H1 (cell line): ENCODE measurements around the gene SOX13. TPM values are rescaled to one million over a fixed set of nuclear protein-coding genes. Genes with fewer than 3 reads are reported as not detected.

Source experiments
- CTCF ChIA-PET: fragments of 300-600 bp; sonication (Branson Sonifier 250); formaldehyde crosslinking; loops from one replicate; lab custom pipeline; 2021; ENCODE audit not compliant: partially characterized antibody; lab: Charles Lee
- POLR2A ChIA-PET: fragments of 300-600 bp; sonication (Branson Sonifier 250); formaldehyde crosslinking; loops from one replicate; lab custom pipeline; 2021; ENCODE audit warnings: inconsistent platforms; ENCODE audit not compliant: partially characterized antibody; lab: Charles Lee
- DNase-seq, 2 experiments: peaks; one replicate each; pipeline versions ENCODE4 v3.0.0 to v3.0.0-alpha.2; 2010 to 2022; ENCODE audit warnings: low spot score in 2 of 2, low read depth in 1 of 2, mixed read lengths in 1 of 2
- FAIRE-seq: peaks from 2 replicates; lab custom pipeline; 2011; peaks lifted over from hg19 to GRCh38; lab: Jason Lieb, UNC
- H2AFZ ChIP-seq: 2 replicates; pipeline ENCODE4 v1.8.1; 2012; ENCODE audit warnings: low read length, inconsistent platforms
- H2AK5ac ChIP-seq: 2 replicates; pipeline ENCODE4 v1.6.1; 2013; ENCODE audit warnings: low read depth, low read length
- H2BK120ac ChIP-seq: replicated peaks from 2 replicates; pipeline ENCODE3; 2013; ENCODE audit warnings: low read depth, low read length, inconsistent platforms
- H2BK12ac ChIP-seq: 2 replicates; pipeline ENCODE4 v1.6.1; 2013; ENCODE audit warnings: low read depth, low read length
- H2BK15ac ChIP-seq: 2 replicates; pipeline ENCODE4 v1.6.1; 2013; ENCODE audit warnings: low read length
- H2BK20ac ChIP-seq: 2 replicates; pipeline ENCODE4 v1.6.1; 2013; ENCODE audit warnings: low read length
- H2BK5ac ChIP-seq: 2 replicates; pipeline ENCODE4 v1.6.1; 2013; ENCODE audit warnings: low read depth, low read length
- H3K14ac ChIP-seq: 2 replicates; pipeline ENCODE4 v1.6.1; 2013; ENCODE audit warnings: inconsistent platforms; ENCODE audit not compliant: insufficient read length
- H3K18ac ChIP-seq: 2 replicates; pipeline ENCODE4 v1.6.1; 2013; ENCODE audit warnings: low read length; ENCODE audit errors: extremely low read depth
- H3K23ac ChIP-seq: 2 replicates; pipeline ENCODE4 v1.6.1; 2013; ENCODE audit warnings: inconsistent platforms; ENCODE audit not compliant: insufficient read length
- H3K23me2 ChIP-seq: 2 replicates; pipeline ENCODE4 v1.6.1; 2013; ENCODE audit warnings: low read depth, low read length
- H3K27ac ChIP-seq: 2 replicates; pipeline ENCODE4 v1.6.1; 2011; ENCODE audit warnings: low read depth, low read length, inconsistent platforms
- H3K27me3 ChIP-seq, 4 experiments: replicated peaks in 1 of 4; 1 replicate in 1 of 4; 2 replicates in 3 of 4; pipeline versions ENCODE4 v1.6.1 to v1.8.1; 2011 to 2013; ENCODE audit warnings: low read length in 3 of 4, mild to moderate bottlenecking in 3 of 4, inconsistent platforms in 2 of 4, mixed read lengths in 2 of 4, moderate library complexity in 1 of 4; ENCODE audit not compliant: control insufficient read depth in 3 of 4, insufficient read depth in 3 of 4; ENCODE audit errors: extremely low read depth in 1 of 4
- H3K36me3 ChIP-seq, 4 experiments: 2 replicates each; pipeline versions ENCODE4 v1.6.1 to v1.8.1; 2011 to 2013; ENCODE audit warnings: mild to moderate bottlenecking in 4 of 4, low read length in 3 of 4, moderate library complexity in 2 of 4, control low read depth in 1 of 4, inconsistent platforms in 1 of 4; ENCODE audit not compliant: insufficient read depth in 4 of 4, control insufficient read depth in 2 of 4
- H3K4ac ChIP-seq: replicated peaks from 2 replicates; pipeline ENCODE3; 2013; ENCODE audit warnings: low read length, low read depth, mixed read lengths, inconsistent platforms; ENCODE audit not compliant: insufficient read length
- H3K4me1 ChIP-seq, 4 experiments: replicated peaks in 1 of 4; 1 replicate in 1 of 4; 2 replicates in 3 of 4; pipeline versions ENCODE4 v1.6.1 to v1.8.1; 2011 to 2013; ENCODE audit warnings: low read length in 3 of 4, inconsistent platforms in 2 of 4, mixed read lengths in 1 of 4; ENCODE audit not compliant: insufficient read depth in 4 of 4, control insufficient read depth in 3 of 4
- H3K4me2 ChIP-seq, 2 experiments: 2 replicates each; pipeline versions ENCODE4 v1.6.1 to v1.8.1; 2011 to 2013; ENCODE audit warnings: low read depth in 2 of 2, low read length in 2 of 2, control low read depth in 1 of 2, inconsistent platforms in 1 of 2, mild to moderate bottlenecking in 1 of 2; ENCODE audit not compliant: insufficient read depth in 1 of 2
- H3K4me3 ChIP-seq, 4 experiments: fragments of 200-600, 300-600 bp in 1 of 4; sonication (generic), shearing (Covaris generic), sonication (Bioruptor Twin) in 1 of 4; 2 replicates each; pipeline versions ENCODE4 v1.5.1 to v1.8.1; 2011 to 2016; ENCODE audit warnings: low read length in 4 of 4, low read depth in 3 of 4, control low read depth in 2 of 4, inconsistent platforms in 2 of 4, mild to moderate bottlenecking in 2 of 4, mixed read lengths in 1 of 4, moderate library complexity in 1 of 4; ENCODE audit not compliant: insufficient read depth in 2 of 4; ENCODE audit errors: extremely low read depth in 1 of 4
- H3K56ac ChIP-seq: replicated peaks from 2 replicates; pipeline ENCODE3; 2013; ENCODE audit warnings: low read depth, mild to moderate bottlenecking, mixed read lengths, low read length, inconsistent platforms; ENCODE audit not compliant: insufficient read length
- H3K79me1 ChIP-seq: 2 replicates; pipeline ENCODE4 v1.6.1; 2013; ENCODE audit warnings: low read depth, low read length, control low read depth
- H3K79me2 ChIP-seq, 2 experiments: 2 replicates each; pipeline versions ENCODE4 v1.6.1 to v1.8.1; 2012 to 2013; ENCODE audit warnings: low read length in 2 of 2, mild to moderate bottlenecking in 2 of 2, inconsistent platforms in 1 of 2; ENCODE audit not compliant: insufficient read depth in 2 of 2, control insufficient read depth in 1 of 2
- H3K9ac ChIP-seq, 4 experiments: replicated peaks in 1 of 4; 1 replicate in 1 of 4; 2 replicates in 3 of 4; pipeline versions ENCODE4 v1.6.1 to v1.8.1; 2011 to 2013; ENCODE audit warnings: low read depth in 3 of 4, low read length in 3 of 4, control low read depth in 2 of 4, mild to moderate bottlenecking in 2 of 4, moderate library complexity in 2 of 4, inconsistent platforms in 1 of 4; ENCODE audit errors: extremely low read depth in 1 of 4
- H3K9me3 ChIP-seq, 2 experiments: 2 replicates each; pipeline versions ENCODE4 v1.6.1 to v1.8.1; 2012 to 2013; ENCODE audit warnings: mild to moderate bottlenecking in 2 of 2, moderate library complexity in 2 of 2, control low read depth in 1 of 2, inconsistent platforms in 1 of 2, low read depth in 1 of 2, low read length in 1 of 2, mixed read lengths in 1 of 2; ENCODE audit not compliant: insufficient read depth in 2 of 2
- H4K20me1 ChIP-seq, 2 experiments: replicated peaks in 1 of 2; 2 replicates each; pipeline versions ENCODE3 to v1.8.1; 2011 to 2013; ENCODE audit warnings: inconsistent platforms in 2 of 2, low read length in 2 of 2, mild to moderate bottlenecking in 1 of 2; ENCODE audit not compliant: insufficient read depth in 2 of 2, control insufficient read depth in 1 of 2
- H4K5ac ChIP-seq: 2 replicates; pipeline ENCODE4 v1.6.1; 2013; ENCODE audit warnings: low read length, low read depth, mixed read lengths, inconsistent platforms; ENCODE audit not compliant: insufficient read length
- H4K8ac ChIP-seq: 2 replicates; pipeline ENCODE4 v1.8.0; 2013; ENCODE audit warnings: mild to moderate bottlenecking, moderate library complexity, low read length, inconsistent platforms; ENCODE audit not compliant: insufficient read depth; ENCODE audit errors: extremely low read depth
- H4K91ac ChIP-seq: replicated peaks from 2 replicates; pipeline ENCODE3; 2013; ENCODE audit warnings: low read length, mixed read lengths, inconsistent platforms; ENCODE audit not compliant: insufficient read length
- NANOG ChIP-seq: IDR thresholded peaks from 2 replicates; pipeline ENCODE4 v1.6.1; 2011; ENCODE audit warnings: low read length, low read depth, mild to moderate bottlenecking, inconsistent platforms; ENCODE audit not compliant: insufficient read depth, poor library complexity, severe bottlenecking
- POLR2A ChIP-seq, 2 experiments: IDR thresholded peaks; 1 replicate in 1 of 2; 2 replicates in 1 of 2; pipeline ENCODE4 v1.6.1; 2011; ENCODE audit warnings: low read depth in 2 of 2, low read length in 2 of 2, mild to moderate bottlenecking in 2 of 2; ENCODE audit errors: control extremely low read depth in 1 of 2
- SAP30 ChIP-seq: fragments of 300-600 bp; sonication (generic); IDR thresholded peaks from 2 replicates; pipeline ENCODE4 v1.7.1; 2012; ENCODE audit warnings: low read length, moderate library complexity, mild to moderate bottlenecking, inconsistent platforms; ENCODE audit not compliant: insufficient read depth, insufficient replicate concordance
- SRF ChIP-seq: IDR thresholded peaks from 2 replicates; pipeline ENCODE4 v1.6.1; 2011; ENCODE audit warnings: mild to moderate bottlenecking, low read depth, low read length, moderate library complexity
- WGBS, 2 experiments: shearing (Covaris generic) in 1 of 2; methylation state at CpG; one replicate each; pipeline versions ENCODE4 v1.1.6 to v1.1.7; 2013 to 2015; ENCODE audit warnings: low lambda C conversion rate in 2 of 2, mixed read lengths in 2 of 2, inconsistent platforms in 1 of 2, low coverage in 1 of 2, missing lambda C conversion rate in 1 of 2; ENCODE audit not compliant: insufficient replicate concordance in 2 of 2, insufficient coverage in 1 of 2, insufficient read length in 1 of 2; ENCODE audit errors: extremely low coverage in 1 of 2, missing lambda C conversion rate in 1 of 2; 5-methylcytosine and 5-hydroxymethylcytosine counted together
- polyA plus RNA-seq, 7 experiments: library from polyadenylated mRNA; depleted of rRNA in 3 of 7; stranded (reverse) in 5 of 7; unstranded in 2 of 7; fragments of >200 nt in 5 of 7; fragments of 200-250 nt in 2 of 7; gene quantifications; 1 replicate in 5 of 7; 2 replicates in 1 of 7; 4 replicates in 1 of 7; pipeline versions ENCODE4 v1.2.1 to v1.2.3, GENCODE V29; 2011 to 2013; ENCODE audit warnings: missing spikeins in 2 of 7, mixed read lengths in 2 of 7
- total RNA-seq: library from RNA; stranded (reverse); fragmentation: NEBNext Ultra II Directional; extraction: Animal tissue kit (Norgen Biotek cat#: 25700); gene quantifications from 2 replicates; pipeline ENCODE4 v1.2.1, GENCODE V29; 2021
- TF ChIP-seq, protein P1 (sequence below): IDR thresholded peaks from 2 replicates; pipeline ENCODE4 v1.6.1; 2011; ENCODE audit warnings: low read depth, mild to moderate bottlenecking, low read length; ENCODE audit not compliant: insufficient read depth

Gene SOX13
- total and polyA plus RNA-seq, 2 of the 8 experiments (the other 6 are each of a cell fraction or from before 2014, with no cell fraction given), result 113 to 173 TPM

DNA sequence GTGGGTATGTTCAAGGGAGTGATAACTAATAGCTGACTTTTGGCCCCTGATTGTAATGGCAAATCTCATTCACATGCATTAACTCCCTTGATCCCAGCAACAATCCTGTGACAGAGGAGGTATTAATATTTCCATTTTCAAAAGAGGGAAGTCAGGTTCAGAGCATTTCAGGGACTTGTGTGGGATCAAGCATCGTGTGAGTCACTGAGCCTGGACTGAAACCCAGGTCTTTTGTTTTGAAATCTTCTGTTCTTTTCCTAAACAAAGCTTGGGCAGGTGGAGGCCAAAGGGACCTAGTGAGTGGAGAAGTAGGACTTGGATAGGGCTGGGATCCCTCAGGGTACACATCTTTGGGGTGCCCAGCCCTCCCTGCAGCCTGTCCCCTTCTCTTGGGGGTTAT, 41.0 kb downstream of the SOX13 start:
- no peak overlapping the region for H2AFZ ChIP-seq
- ChIA-PET CTCF (interaction anchor here (0.7 to 7.6 kb wide), 11 partner anchors 12 to 285 kb away, joined by 3 to 105 read pairs (median 3); partner anchors contain the start of gene SOX13), POLR2A (interaction anchor here (0.7 to 1.8 kb wide), 4 partner anchors 10 to 246 kb away, joined by 3 to 5 read pairs (median 4); no protein-coding TSS in a partner anchor)
- no peak overlapping the region for H4K91ac ChIP-seq
- no peak overlapping the region for H3K4me3 ChIP-seq
- TF ChIP-seq, protein P1, sequence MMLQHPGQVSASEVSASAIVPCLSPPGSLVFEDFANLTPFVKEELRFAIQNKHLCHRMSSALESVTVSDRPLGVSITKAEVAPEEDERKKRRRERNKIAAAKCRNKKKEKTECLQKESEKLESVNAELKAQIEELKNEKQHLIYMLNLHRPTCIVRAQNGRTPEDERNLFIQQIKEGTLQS, result no peak
- TF ChIP-seq SRF, result no peak
- TF ChIP-seq SAP30, result no peak
- TF ChIP-seq NANOG, result no peak
- TF ChIP-seq POLR2A (IDR thresholded peaks at IDR 0.05; ENCODE audit: control extremely low read depth in 1 of 2, low read depth in 2 of 2, low read length in 2 of 2), result no peak
- H3K4me2 ChIP-seq, result no peak overlapping the region
- H2AK5ac ChIP-seq, result no peak overlapping the region
- WGBS, 2 experiments, result 81% methylated on average over 1 of the region's 1 CpG; no CpG with 5 or more reads in 1 of the 2 experiments
- H2BK20ac ChIP-seq, result no peak overlapping the region
- H3K14ac ChIP-seq, result no peak overlapping the region
- no peak overlapping the region for H2BK15ac ChIP-seq
- 0 out of 2 replicates have a peak overlapping the region, but pooled peaks have one; percentile 35 for H2BK5ac ChIP-seq
- no peak overlapping the region for H4K5ac ChIP-seq
- H3K4me1 ChIP-seq, result peaks cover 3 to 21% (median 16%) of the 10 kb centered on the region in 4 experiments
- no peak overlapping the region for H4K8ac ChIP-seq
- H3K27me3 ChIP-seq, result no peaks in the 10 kb centered on the region; a peak in 1 of 7 replicates
- no peak overlapping the region for H3K18ac ChIP-seq
- H3K9ac ChIP-seq, result no peak overlapping the region
- no peak overlapping the region for H3K23ac ChIP-seq
- H3K36me3 ChIP-seq, result peaks cover 14 to 42% (median 24%) of the 10 kb centered on the region in 4 experiments
- no peak overlapping the region for H3K4ac ChIP-seq
- H3K79me2 ChIP-seq, result peaks cover 5 to 81% of the 10 kb centered on the region in 2 experiments; a peak in 3 of 4 replicates
- no peaks in the 10 kb centered on the region for H3K9me3 ChIP-seq
- H3K79me1 ChIP-seq, result peaks cover 22% of the 10 kb centered on the region
- no peak for FAIRE-seq
- 0 out of 2 replicates have a peak overlapping the region, but pooled peaks have one; percentile 3 for H2BK12ac ChIP-seq
- DNase-seq, result no peak
- H2BK120ac ChIP-seq, result no peak overlapping the region
- H4K20me1 ChIP-seq, result peaks cover 13 to 29% of the 10 kb centered on the region in 2 experiments
- peak overlapping the region; percentile 23; the same call in 1 of the 2 replicates for H3K27ac ChIP-seq
- no peak overlapping the region for H3K56ac ChIP-seq
- no peaks in the 10 kb centered on the region; the same call in 1 of the 2 replicates for H3K23me2 ChIP-seq
